DLD1 (cell line): ENCODE data around the gene MRE11.

Experiments
- in situ Hi-C: cut with HindIII; loops from 2 replicates; pipeline ENCODE4 v1.10.0; 2017; ENCODE audit warnings: low sequenced_read_pairs

The MRE11 gene

DNA sequence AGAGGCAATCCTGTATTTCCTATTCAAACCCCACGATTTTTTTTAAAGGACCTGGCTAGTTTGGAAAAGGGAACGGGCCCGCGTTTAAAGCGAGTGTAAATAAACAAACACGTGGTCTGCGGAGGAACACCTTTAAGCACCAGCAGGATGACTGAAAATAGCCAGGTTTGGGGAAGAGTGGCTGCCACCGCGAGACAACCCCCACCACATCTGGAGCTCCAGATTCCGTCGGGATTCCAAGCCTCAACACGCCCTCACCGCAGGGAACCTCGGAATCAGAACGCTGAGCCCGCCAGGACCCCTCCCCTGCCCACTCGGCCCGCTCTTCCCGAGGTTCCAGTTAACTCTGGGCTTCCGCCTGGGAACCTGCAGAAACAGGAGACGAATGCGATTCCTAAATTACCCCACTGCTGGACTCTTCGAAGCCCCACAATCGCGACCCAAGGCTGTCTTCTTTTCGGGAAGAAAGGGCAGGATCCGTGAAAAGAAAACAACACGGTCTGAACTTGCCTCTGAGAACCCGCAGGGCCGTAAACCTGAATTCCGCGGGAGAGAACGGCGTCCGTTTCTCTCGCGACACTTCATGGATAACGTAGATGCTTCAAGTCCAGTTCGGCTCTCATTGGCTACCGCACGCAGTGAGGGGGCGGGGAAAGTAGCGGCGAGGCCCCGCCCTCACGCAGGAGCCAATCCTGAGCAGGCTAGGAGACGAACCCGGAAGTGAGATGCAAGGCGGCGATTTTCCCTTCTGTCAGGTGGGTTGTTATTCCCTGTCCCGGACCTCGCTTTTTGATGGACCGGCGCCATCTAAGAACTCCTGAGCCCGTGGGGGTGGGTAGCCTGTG is at the start of gene MRE11, which contains the start of gene ANKRD49:
TSS of gene MRE11 (minus strand) at position 564 of the 845 bp plus-strand sequence. CDS start 1,043 bp downstream, outside the sequence.
TSS of gene ANKRD49 (plus strand) at position 704 of the 845 bp plus-strand sequence. CDS start 2,710 bp downstream, outside the sequence.
- in situ Hi-C loops = loop anchor here (10.0 kb wide), 2 partner anchors 159 to 579 kb away; no protein-coding TSS in a partner anchor

DNA sequence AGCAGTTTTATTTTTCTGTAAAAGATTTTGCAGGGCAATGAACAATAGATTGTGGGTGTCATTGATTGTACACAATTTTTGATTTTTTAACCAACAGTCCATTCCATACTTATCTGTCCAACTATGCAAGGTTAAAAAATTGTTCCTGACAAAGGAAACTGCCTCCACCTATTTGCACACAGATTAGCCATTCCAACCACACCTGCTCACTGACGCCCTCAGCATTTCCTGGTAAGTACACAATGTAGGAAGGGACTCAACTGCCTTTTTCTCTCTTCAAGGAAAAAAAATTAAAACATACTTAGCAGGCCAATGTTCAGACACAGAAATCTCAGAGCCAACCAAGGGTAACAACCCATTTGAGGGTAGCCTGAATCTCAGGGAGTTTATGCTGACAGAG is 45.8 kb upstream of the MRE11 start:
- in situ Hi-C loops = no loop called here

DNA sequence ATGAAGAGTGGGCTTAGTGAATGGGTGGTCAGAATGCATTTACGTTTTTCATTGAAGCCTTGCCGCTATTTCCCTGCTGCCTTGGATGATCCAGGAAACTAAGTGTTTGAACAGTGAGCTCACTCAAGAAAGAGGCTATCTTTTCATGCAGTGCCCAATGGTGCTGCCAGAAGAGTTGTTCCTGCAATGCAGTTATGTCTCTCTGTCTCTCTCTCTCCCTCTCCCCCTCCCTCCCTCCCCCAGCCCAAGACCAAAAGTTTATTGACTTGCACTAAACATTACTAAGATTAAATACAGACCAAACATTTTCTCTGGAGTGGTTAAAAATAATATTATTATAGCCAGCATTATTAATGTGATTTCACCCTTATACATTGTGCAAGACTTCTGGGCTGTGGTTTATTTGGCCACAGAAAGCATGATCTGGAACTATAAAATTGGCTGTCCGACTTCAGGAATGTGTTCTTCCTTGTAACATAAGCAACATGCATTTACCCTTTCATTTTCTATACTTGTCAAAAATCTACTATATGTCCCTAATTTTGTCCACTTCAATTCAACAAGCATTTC is 43.5 kb upstream of the MRE11 start:
- in situ Hi-C loops = no loop called here

DNA sequence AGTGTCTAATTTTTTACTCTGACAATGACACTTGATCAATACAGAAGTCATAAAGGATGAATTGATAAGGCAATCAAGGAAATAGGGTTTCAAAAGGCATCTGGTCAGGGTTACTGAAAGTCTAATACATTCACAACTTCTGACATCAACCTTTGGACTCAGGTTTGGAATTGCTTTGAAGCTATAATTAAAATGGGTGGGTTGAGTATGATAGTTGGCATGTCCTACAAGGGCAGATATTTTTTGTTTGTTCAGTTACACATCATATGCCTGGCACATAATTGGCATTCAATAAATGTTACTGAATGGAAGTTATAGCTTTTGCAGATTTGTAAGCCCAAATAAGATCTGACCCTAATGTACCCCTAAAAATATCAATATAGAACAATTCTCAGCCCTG is 42.7 kb upstream of the MRE11 start:
- in situ Hi-C loops = no loop called here

DNA sequence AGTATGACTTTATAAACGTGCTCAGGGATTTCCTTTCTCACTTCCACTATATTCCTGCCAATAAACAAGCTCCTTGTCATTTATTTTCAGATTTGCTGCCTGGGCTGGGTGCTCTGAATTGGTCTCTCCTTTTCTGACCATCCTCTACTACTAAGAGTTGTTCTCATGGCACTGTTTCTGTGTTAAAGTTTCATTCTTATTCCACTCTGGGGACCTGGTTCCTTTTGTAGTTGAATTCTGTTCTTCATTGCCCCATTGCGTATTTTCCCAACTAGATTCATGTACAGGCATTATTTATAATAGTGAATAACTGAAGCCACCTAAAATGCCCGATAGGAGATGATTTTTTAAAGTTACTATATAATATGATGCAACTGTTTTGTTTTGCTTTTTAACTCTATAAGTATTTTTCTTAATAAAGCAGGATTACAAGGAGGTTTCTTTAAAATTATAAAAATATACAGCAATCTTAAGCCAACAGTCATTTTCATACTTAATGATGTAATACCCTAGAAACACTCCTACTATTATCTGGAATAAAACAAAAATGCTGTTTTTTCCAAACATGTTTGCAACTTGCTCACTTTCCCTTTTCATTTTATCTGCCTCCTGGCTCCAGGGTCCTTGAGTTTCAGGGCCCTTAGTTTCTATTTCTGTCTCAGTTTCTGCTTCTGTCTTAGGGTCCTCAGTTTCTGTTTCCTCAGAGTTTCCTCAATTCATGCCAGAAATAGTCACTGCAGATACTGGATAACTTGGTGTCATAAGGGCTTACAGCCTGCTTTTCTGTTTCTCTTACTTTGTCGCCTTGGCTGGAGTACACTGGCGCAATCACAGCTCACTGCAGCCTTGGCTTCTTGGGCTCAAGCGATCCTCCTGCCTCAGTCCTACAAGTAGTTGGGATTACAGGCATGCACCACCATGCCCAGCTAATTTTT is 40.3 kb upstream of the MRE11 start:
- in situ Hi-C loops = loop anchor here (5.0 kb wide), 1 partner anchor 78 kb away; no protein-coding TSS in a partner anchor

DNA sequence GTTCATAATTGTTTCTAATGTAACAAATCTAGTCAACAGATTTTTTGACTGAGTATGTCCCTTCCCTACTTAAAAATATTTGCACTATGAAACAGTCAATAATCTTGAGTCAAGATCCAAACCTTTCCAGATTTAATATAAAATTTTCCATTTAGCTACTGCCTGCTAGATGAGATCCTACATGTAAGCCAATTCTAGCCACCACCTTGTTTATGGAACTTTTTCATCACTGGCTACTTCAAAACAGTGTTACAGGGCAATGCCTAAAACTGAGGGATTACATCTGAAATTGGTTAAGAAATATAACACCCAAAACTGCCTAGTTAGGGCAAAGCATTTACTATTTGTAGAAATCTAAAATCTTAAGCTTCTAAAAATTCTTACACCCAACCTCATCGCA is 39.6 kb upstream of the MRE11 start:
- in situ Hi-C loops = loop anchor here (5.0 kb wide), 1 partner anchor 79 kb away; no protein-coding TSS in a partner anchor

DNA sequence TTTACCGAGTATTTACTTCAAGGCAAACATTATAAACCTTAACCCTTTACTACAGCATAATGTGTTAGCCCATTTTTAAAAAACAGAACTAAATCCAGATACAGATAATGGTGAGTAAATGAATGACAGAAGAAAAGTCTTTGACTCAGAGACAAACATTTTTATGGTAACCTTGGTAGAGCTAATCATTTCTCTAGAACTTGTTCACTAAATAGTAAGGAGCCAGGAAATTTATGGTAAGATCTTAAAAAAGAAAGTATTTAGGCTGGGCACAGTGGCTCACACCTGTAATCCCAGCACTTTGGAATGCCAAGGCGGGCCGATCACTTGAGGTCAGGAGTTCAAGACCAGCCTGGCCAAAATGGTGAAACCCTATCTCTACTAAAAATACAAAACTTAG is 38.6 kb upstream of the MRE11 start:
- in situ Hi-C loops = loop anchor here (5.0 kb wide), 1 partner anchor 80 kb away; no protein-coding TSS in a partner anchor

DNA sequence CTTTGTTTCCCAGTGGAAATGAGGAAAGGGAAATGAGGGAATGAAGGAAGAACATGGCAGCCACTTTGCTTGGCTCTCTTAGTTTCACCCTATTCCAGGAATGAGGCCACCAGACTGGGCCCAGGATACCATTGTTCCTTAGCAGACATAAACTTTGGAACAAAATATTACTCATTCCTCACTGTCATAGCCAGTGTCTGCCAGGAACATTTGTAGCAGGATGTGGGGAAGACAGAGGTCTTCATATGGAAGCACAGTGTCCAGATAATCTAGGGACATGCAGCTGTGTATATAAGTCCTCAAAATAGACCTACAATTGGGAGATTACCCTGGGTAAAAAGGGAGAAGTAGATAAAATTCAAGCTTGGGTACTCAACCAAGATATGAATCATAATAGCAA is 34.9 kb upstream of the MRE11 start:
- in situ Hi-C loops = no loop called here

DNA sequence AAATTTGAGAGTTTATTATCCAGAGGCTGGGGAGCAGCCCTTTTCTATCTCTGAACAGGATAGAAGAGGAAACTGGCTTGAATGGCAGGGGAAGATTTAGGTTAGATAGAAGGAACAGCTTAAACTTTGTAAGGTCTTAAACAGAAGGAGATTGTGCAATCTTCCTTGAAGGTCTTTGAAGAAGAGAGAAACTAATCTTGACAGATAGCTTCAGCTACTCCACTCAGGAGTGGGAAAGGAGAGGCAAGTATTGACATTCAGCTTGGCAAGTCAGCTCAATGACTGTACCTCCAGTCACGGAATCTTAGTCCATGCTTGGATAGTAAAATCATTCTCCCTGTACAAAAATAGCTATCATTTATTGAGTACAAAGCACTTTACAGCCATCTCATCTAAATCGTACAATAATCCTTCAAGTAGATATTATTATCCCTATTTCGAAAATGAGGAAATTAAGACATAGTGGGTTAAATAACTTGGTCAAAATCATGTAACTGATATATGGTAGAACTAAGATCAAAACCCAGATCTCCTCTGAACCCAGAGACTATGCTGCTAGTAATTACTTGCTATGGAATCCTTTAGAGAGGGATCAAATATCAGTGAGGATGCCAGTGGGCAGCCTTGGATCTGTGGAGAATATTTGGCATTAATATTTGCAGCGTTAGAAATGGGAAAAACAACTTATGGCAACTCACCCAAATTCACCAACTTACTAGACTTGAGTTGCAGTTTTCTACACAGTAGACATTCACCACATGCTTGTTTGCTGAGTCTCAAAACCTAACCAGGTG is 33.2 kb upstream of the MRE11 start:
- in situ Hi-C loops = no loop called here

DNA sequence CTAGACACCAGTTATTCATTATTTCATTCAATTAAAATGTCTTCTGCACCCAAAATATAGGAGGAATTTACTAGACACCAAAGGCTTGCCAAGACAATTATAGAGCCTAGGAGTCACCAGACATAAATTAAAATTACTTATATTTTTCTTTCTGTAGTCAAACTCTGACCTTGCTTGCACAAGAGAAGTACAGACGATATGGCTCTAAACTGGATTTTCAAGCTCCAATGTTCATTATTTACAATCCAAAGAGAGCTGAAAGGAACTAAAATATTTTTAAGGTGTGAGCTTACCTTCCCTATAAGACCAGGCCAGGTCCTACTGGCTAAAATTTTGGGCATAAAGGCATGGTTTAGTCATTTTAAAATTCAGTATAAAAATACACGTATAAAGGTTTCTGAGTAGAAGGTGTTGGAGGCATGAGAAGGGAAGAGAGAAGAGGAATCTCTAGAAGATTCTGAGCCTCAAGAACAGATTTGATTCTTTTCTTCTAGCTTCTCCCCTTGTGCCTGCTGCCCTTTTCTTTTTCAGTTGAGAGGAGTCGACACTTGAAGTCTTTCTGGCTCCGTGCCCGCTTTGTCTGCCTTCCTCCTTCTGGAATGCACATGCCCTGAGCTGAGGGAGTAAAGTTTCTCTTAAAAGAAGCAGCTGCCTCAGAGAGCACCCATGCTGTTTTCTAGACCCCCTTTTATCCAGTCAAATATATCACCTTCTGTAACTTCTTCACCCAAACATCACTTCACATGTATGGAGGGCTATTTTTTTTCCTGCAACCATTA is 32.1 kb upstream of the MRE11 start:
- in situ Hi-C loops = no loop called here

DNA sequence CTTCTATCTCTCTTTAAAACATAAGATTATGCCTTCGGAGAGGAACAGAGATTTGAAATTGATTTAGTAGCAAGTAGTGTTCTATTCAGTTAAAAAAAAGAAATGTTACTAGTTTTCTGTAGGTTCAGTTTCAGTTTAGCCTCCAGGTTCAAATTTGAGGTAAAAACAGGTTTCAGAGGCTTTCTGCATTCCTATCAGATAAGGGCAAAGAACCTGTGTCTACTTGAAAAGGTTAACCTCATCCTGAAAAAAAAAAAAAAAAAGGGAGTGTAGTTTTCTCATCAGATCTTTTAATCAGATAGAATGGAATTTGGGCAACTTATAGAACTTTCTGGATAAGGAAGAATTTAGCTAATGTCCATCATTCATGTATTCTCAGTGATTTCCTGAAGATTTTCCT is 30.7 kb upstream of the MRE11 start:
- in situ Hi-C loops = no loop called here

DNA sequence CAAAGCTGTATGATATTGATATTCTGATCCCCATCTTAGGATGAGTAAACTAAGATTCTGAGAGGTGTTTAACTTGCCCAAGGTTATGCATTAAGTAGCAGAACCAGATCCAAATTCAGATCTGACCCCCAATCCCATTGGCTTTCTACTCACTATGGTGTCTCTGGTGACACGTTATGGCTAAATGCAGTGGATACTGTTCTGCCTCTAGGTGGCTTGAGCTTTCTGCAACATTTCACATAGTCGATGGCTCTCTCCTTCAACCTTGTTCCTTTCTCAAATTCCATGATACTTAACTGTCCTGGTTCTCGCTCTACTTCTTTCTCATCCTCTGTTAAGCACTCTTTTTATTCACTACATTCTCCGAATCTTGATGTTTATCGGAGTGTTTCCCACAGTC is 28.0 kb upstream of the MRE11 start:
- in situ Hi-C loops = no loop called here

DNA sequence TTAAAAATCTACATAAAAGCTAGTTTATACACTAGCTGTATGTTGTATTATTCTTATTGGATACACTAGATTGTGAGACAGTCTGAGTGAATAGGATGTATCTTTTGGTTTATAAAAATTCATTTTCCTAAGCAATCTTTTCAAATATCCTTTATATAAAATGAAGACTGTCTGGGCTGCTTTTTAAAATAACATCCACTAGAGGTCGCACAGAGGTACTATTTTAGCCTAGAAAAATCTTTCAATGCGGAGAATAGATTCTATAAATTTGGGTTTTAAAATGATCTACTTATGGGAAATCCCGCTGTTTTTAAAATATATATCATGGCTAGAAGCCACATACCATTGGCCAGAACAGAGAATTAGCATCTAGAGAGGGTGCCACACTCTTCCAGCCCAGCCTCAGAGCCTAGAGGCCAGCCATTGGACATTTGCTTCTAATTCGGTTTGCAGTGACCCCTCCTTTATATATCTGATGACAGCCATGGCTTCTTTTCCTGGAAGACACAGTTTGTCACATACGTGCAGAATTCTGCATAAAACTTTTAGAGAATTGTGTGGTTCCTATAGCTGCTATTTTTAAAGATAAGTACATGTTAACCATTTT is 25.9 kb upstream of the MRE11 start:
- in situ Hi-C loops = no loop called here

DNA sequence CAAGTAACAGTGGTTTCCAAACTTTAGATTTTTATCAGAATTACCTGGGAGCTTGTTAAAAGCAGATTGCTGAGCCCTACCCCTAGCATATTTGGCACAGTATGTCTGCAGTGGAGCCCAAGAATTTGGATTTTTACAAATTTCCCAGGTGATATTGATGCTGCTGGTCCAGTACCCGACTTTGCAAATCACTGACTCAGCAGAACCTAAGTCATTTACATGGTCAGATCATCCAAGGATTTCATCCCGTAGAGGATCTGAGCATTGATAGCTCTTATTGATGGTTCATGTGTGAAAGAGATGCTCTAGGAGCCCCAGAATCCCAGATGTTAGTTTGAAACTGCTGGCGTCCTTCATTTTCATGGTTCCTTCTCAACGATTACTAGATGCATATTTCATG is 24.7 kb upstream of the MRE11 start:
- in situ Hi-C loops = no loop called here

DNA sequence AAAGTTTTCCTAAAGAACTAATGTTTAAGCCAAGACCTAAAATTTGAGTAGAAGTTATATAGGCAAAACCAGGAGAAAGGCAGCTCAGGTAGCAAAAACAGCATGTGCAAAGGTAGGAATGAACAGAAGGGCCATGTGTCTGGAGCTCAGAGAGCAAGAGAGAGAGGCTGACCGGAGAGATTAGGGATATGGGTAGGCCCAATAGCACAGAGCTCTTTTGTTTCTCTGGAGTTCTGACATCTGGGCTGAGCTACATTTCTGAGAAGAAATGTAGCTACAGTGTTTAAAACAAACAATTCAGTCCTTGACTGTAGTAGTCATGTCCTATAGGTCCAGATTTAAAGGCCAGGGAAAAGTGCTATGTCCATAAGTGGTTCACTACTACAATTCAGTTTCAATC is 23.1 kb upstream of the MRE11 start:
- in situ Hi-C loops = no loop called here

DNA sequence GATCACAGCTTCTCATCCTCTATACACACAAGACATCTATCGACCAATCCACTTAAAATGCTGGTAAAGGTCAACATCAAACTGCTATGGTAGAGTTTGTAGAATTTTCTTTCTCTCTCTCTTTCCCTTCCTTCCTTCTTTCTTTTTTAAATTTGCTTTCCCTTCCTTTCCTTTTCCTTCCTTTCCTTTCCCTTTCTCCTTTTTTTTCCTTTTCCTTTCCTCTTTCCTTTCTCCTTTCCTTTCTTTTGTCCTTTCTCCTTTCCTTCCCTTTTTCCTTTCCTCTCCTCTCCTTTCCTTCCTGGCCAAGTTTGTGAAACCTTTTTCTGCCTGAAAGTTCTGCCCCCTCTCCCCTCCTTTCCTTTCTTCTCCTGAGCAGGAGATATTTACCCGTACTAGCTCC is 21.8 kb upstream of the MRE11 start:
- in situ Hi-C loops = no loop called here

DNA sequence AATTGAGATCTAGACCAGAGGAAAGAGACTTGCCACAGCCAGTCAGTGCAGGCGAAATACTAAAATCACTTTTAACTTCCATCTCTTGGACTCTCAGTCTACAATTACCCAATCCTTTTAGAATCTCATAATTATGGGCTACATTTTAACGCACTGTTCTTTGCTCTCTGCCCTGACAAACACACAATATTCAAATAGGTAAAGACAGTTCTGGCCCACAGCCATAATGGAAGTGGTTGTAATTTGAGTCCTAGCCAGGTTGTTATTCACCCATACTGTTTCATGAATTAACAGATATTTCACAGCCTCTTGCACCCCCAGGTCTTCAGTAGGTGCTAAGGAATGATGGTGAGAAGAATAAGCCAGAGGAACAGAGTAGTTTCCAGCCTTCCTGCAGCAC is 19.4 kb upstream of the MRE11 start:
- in situ Hi-C loops = no loop called here

DNA sequence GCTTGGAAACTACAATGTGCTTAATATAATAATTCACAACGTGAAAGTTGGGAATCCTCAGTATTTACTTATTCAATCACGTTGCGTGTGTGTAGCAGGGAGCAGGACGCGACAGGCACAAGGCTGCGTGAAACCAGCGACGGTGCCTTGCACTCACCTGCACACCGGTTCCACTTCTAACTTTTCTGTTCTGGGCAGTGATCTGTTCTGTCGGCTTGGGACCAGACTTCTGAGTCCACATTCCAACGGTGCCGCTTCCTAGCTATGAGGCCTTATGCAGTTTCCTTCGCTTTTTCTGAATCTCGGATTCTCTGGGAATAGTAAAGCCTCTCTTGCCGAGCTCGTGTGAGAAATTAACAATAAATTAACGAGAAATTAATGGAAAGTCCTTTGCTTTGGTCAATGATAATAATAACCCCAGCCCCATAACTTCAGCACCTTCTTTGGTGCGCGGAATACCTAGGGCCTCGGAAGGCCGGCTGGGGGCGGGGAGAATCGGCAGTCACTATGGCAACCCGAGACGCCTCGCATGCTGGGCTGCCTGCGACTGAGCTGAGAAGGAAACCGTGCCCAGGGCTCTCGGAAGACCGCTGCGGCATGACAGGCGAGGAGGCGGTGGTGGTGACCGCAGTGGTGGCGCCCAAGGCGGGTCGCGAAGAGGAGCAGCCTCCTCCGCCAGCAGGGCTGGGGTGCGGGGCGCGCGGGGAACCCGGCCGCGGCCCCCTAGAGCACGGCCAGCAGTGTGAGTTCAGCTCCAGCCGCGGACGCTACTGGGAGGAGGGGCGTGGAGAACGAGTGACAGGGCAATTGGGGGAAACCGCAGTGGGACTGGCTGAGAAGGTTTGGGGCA is 18.5 kb upstream of the MRE11 start, which contains the start of gene C11orf97:
TSS of gene C11orf97 (plus strand) at position 530 of the 850 bp plus-strand sequence. CDS start at position 598, 68 bp downstream.
- in situ Hi-C loops = no loop called here
